KMS-11 (cell line): Measurements from ENCODE around the gene SART1.
"Not testable (repeated sequence)": the region's sequence is repeated elsewhere in the genome, so short reads cannot be mapped to it uniquely, and the experiment has no call there.

Source experiments
- H2AFZ ChIP-seq: fragments of 200-600 bp; sonication (generic); 2 replicates; pipeline ENCODE4 v1.6.1; 2016; ENCODE audit warnings: antibody characterized with exemption, mixed run types, low read depth
- H3K27ac ChIP-seq: fragments of 200-600 bp; sonication (generic); 2 replicates; pipeline ENCODE4 v1.6.1; 2016; ENCODE audit warnings: mild to moderate bottlenecking, mixed run types
- H3K27me3 ChIP-seq: fragments of 200-600 bp; sonication (generic); 2 replicates; pipeline ENCODE4 v1.6.1; 2017; ENCODE audit warnings: mild to moderate bottlenecking, low read depth, mixed run types, moderate library complexity; ENCODE audit not compliant: insufficient read depth
- H3K36me3 ChIP-seq: fragments of 200-600 bp; sonication (generic); 2 replicates; pipeline ENCODE4 v1.6.1; 2017; ENCODE audit warnings: mild to moderate bottlenecking, mixed run types; ENCODE audit not compliant: insufficient read depth
- H3K4me1 ChIP-seq: fragments of 200-600 bp; sonication (generic); 2 replicates; pipeline ENCODE4 v1.6.1; 2016; ENCODE audit warnings: mild to moderate bottlenecking, low read depth, mixed run types; ENCODE audit not compliant: poor library complexity, severe bottlenecking
- H3K4me2 ChIP-seq: fragments of 200-600 bp; sonication (generic); 2 replicates; pipeline ENCODE4 v1.7.0; 2016; ENCODE audit warnings: mild to moderate bottlenecking, mixed run types
- H3K4me3 ChIP-seq: fragments of 200-600 bp; sonication (generic); IDR thresholded peaks from 2 replicates; pipeline ENCODE4 v1.6.1; 2017; ENCODE audit warnings: low read depth, low read length, mixed read lengths; ENCODE audit not compliant: insufficient read depth
- H3K79me2 ChIP-seq: fragments of 200-600 bp; sonication (generic); 2 replicates; pipeline ENCODE4 v1.6.1; 2016; ENCODE audit warnings: low read depth, mixed run types; ENCODE audit not compliant: insufficient read depth
- H3K9ac ChIP-seq: fragments of 200-600 bp; sonication (generic); 2 replicates; pipeline ENCODE4 v1.6.1; 2016; ENCODE audit warnings: mild to moderate bottlenecking, mixed run types
- H4K20me1 ChIP-seq: fragments of 200-600 bp; sonication (generic); 2 replicates; pipeline ENCODE4 v1.6.1; 2016; ENCODE audit warnings: mild to moderate bottlenecking, mixed run types; ENCODE audit not compliant: insufficient read depth
- TF ChIP-seq, protein P1 (sequence below): fragments of 200-600 bp; sonication (generic); conservative IDR thresholded peaks from 2 replicates; pipeline ENCODE4 v1.6.1; 2017; ENCODE audit warnings: low read depth, mild to moderate bottlenecking, antibody characterized with exemption, low read length, moderate library complexity, mixed read lengths

SART1 gene

DNA sequence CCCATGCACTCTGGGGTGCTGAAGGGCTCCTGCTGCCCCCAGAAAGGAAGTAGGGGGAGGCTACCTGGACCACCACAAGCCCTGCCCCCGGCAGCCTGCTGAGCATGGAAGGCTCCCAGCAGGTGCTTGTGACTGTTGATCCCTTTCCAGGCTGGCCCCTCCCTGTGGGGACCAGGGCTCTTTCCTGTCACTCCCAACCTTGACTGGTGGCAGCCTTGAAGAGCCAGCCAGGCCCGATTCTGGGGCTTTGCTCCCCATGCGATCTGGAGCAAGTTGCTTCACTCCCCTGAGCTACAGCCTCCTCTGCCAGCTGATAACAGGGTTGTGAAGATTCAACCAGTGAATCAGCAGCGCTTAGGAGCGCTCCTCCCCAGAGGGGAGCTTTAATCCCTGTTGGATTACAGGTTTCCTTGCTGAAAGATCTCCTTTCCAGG is 45.7 kb downstream of the SART1 start:
- Histone ChIP-seq H4K20me1 (no peaks in the 10 kb centered on the region), H2AFZ (no peak overlapping the region), H3K9ac (no peak overlapping the region), H3K27me3 (no peaks in the 10 kb centered on the region), H3K4me1 (peaks cover 18% of the 10 kb centered on the region), H3K4me3 (no peak overlapping the region), H3K4me2 (no peak overlapping the region), H3K79me2 (peaks cover 8% of the 10 kb centered on the region; the same call in 1 of the 2 replicates), H3K36me3 (0 out of 2 replicates have a peak, but pooled peaks cover 5% of the 10 kb centered on the region), H3K27ac (no peak overlapping the region)
- TF ChIP-seq, protein P1, sequence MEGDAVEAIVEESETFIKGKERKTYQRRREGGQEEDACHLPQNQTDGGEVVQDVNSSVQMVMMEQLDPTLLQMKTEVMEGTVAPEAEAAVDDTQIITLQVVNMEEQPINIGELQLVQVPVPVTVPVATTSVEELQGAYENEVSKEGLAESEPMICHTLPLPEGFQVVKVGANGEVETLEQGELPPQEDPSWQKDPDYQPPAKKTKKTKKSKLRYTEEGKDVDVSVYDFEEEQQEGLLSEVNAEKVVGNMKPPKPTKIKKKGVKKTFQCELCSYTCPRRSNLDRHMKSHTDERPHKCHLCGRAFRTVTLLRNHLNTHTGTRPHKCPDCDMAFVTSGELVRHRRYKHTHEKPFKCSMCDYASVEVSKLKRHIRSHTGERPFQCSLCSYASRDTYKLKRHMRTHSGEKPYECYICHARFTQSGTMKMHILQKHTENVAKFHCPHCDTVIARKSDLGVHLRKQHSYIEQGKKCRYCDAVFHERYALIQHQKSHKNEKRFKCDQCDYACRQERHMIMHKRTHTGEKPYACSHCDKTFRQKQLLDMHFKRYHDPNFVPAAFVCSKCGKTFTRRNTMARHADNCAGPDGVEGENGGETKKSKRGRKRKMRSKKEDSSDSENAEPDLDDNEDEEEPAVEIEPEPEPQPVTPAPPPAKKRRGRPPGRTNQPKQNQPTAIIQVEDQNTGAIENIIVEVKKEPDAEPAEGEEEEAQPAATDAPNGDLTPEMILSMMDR: no peak

DNA sequence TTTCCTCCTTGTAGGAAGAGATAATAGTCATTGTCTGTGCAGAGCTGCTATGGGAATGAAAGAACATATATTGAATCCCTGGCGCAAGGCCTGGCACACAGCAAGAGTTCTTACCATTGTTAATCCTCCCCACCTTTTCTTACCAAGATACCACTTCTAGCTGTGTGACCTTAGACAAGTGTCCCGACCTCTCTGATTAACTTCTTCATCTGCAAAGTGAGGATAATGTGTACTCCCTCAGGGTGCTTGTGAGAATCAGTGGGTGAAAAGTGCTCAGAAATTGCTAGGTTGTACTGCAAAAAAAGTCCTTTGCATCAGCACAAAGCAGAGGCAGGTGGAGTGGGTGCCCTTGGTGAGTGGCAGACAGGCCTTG is 46.5 kb downstream of the SART1 start:
- no peak overlapping the region for H3K27ac ChIP-seq
- H2AFZ ChIP-seq: no peak overlapping the region
- H4K20me1 ChIP-seq: no peaks in the 10 kb centered on the region
- H3K27me3 ChIP-seq: no peaks in the 10 kb centered on the region
- peaks cover 18% of the 10 kb centered on the region for H3K4me1 ChIP-seq
- H3K9ac ChIP-seq: no peak overlapping the region
- peaks cover 4% of the 10 kb centered on the region; the same call in 1 of the 2 replicates for H3K79me2 ChIP-seq
- no peak overlapping the region for H3K4me3 ChIP-seq
- H3K36me3 ChIP-seq: 0 out of 2 replicates have a peak, but pooled peaks cover 5% of the 10 kb centered on the region
- TF ChIP-seq, protein P1: no peak
- no peak overlapping the region for H3K4me2 ChIP-seq

DNA sequence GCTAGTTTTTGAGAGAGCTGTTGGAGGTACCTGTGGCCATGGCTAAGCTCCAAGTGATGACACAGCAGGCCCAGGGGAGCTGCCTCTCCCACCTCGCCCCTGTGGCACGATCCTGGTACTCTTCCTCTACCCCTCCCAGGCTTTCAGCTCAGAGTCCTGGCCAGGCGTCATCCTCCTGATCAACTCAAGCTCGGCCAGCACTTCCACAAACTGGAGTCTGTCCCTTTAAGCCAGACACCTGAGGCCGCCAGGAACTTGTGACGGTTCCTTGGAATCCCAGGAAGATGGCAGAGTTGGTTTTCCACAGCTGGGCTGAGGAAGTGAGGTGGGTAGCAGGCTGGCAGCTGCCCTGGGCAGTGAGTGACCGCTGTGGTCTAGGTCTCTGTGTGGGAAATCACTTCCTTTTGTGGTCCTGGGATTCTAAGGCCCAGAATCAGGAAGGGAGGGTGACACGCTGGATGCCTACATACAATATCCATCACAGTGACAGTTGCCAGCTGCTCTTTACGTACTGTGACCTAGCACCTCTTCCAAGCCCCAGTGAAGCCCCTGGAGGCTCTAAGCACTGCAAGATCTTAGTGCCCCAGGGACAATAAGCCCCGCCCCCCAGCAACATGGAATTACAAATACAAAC is 47.1 kb downstream of the SART1 start:
- Histone ChIP-seq H3K4me2 (no peak overlapping the region), H4K20me1 (no peaks in the 10 kb centered on the region), H3K4me1 (peaks cover 18% of the 10 kb centered on the region), H3K27me3 (no peaks in the 10 kb centered on the region), H3K79me2 (no peaks in the 10 kb centered on the region), H2AFZ (no peak overlapping the region), H3K36me3 (0 out of 2 replicates have a peak, but pooled peaks cover 5% of the 10 kb centered on the region), H3K4me3 (no peak overlapping the region), H3K9ac (no peak overlapping the region), H3K27ac (no peak overlapping the region)
- TF ChIP-seq, protein P1: no peak

- H3K4me2 ChIP-seq, H4K20me1 ChIP-seq, H2AFZ ChIP-seq, H3K4me3 ChIP-seq, H3K9ac ChIP-seq, H3K79me2 ChIP-seq, H3K36me3 ChIP-seq, H3K27ac ChIP-seq, H3K27me3 ChIP-seq: not testable (repeated sequence)
- H3K4me1 ChIP-seq: peaks cover 13% of the 10 kb centered on the region
Observed at GRCh38 chr11:66010036-66010435, 48.5 kb downstream of the SART1 start.

DNA sequence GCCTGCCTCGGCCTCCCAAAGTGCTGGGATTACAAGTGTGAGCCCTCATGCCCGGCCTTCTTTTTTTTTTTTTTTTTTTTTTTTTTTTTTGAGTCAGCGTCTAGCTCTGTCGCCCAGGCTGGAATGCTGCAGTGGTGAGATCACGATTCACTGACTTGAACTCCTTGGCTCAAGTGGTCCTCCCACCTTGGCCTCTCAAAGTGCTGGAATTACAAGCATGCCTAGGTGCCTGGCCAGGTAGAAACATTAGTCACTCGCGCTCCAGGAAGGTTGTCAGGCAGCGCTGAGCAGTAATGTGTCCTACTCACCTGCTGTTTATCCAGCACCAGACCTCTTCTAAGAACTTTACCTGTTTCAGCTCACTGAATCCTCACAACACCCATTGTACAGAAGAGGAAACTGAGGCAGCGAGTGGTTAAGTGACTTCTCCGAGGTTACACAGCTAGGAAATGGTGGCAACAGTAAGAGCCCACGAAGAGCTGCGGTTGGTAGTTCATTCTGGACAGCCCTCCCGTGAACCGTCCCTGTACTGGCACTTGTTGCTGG is 49.8 kb downstream of the SART1 start:
- Histone ChIP-seq H3K79me2 (no peaks in the 10 kb centered on the region), H3K4me1 (peaks cover 7% of the 10 kb centered on the region), H2AFZ (no peak overlapping the region), H3K36me3 (no peaks in the 10 kb centered on the region), H4K20me1 (no peaks in the 10 kb centered on the region), H3K4me2 (no peak overlapping the region), H3K27me3 (no peaks in the 10 kb centered on the region), H3K27ac (no peak overlapping the region), H3K4me3 (no peak overlapping the region), H3K9ac (no peak overlapping the region)
- TF ChIP-seq, protein P1: no peak
